ENCODE measurements around the gene CNTN6.

The CNTN6 gene

GRCh38 chr3:1092771-1093170, at the start of gene CNTN6:
Gene CNTN6, plus strand, starts transcription at chr3:1093024. Its CDS starts 54,985 bp downstream, at chr3:1148009.
- DNase-seq (ENCODE audit: low read depth, low spot score), result no peak

DNA sequence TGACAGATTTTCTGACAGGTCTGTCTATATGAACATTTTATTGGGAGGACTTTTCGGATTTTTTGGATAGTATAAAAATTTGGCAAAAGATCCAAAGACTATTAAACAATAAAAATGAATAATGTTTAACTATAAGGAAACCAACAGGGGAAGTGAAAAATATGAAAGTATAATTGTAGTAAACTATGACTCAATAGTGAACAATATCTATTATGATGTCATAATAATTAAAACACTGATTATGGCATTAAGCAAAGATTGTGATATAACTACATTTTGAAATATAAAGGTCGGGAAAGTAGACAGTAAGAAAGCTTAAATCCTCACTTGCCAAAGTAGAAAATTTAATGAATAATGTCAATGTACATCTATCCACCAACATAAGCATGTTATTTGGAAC, 44.3 kb upstream of the CNTN6 start:
- DNase-seq (ENCODE audit: low read depth, low spot score), result no peak

- DNase-seq (ENCODE audit: low read depth, low spot score), result no peak
These were observed 37.0 kb upstream of the CNTN6 start for GRCh38 chr3:1055870-1056269.

- DNase-seq (ENCODE audit: low read depth, low spot score), result no peak
These were observed 36.1 kb upstream of the CNTN6 start for GRCh38 chr3:1056744-1057143.

DNA sequence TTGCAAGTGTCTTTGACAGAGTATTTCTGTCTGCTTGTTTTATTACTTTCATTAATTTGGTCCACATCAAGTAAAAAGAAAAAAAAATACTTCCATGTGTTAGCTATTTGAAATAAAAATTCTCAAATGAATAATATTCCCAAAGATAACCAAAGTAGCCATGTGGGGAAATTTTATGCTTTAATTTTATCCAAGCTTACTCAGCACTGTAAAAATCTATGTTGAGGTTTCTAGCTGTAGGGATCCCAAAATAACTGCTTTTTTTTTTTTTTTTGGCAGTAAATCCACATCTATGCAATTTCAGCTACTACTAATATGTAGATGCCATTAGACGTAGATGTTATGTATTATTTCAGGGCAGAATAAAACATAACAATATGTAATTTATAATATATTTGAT, 35.4 kb upstream of the CNTN6 start:
- DNase-seq (ENCODE audit: low read depth, low spot score), result no peak

- DNase-seq (ENCODE audit: low read depth, low spot score), result no peak
These were observed 23.8 kb upstream of the CNTN6 start for GRCh38 chr3:1068985-1069384.

DNA sequence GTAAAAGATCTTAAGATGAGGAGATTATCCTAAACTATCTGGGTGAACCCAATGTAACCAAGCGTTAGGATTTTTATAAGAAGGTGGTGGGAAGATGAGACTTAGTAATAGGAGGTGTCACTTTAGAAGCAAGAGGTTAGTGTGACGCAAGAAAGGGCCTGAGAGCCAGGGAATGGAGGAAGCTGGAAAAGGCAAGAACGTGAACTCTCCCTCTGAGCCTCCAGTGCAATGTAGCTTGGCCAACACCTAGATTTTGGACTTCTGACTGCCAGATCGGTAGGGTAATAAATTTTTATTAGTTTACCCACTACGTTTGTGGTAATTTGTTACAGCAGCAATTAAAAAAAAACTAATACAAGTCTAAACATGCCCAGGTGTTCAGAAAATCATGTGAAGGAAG, 20.8 kb upstream of the CNTN6 start:
- no peak for DNase-seq (ENCODE audit: low read depth, low spot score)

DNA sequence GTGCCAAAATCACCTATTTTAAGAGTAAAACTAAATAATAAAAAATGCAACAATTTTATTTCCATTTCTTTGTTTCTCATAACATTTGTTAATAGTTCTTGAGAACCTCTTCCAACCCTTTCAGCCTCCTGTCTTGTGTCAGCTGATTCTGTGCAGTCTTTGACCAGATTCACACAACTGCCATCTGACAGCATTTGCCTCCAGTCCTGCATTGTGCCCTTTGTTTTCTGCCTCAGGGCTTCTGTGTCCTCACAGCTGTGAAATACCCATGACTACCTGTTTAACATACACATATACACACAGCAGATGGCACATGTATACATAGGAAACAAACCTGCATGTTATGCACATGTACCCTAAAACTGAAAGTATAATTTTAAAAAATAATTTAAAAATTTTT, 13.2 kb upstream of the CNTN6 start:
- DNase-seq (ENCODE audit: low read depth, low spot score), result no peak

- no peak for DNase-seq (ENCODE audit: low read depth, low spot score)
These were observed 10.7 kb upstream of the CNTN6 start for GRCh38 chr3:1082108-1082507.

DNA sequence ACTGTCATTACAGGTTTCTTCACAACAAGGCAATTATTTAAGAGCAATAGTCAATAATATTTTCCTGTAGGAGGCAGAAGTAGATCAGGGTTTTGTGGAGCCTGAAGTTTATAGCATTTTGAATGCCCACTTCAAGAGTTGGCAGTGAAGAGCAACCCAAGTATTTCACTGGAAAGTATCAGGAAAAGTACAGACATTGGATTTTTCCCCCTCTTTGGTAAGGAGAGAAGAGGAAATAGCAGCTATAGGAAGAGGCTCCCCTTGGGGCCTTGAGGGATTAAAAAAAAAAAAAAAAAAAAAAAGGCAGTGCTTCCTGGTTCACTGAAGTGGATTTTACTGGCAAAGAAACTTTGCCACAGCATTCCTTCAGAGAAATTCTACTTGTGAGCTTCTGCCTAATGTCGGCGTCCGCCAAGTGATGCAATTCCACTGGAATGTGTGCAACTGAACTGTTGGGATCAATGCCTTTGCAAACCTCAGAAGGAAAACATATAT, 5.7 kb upstream of the CNTN6 start:
- no peak for DNase-seq (ENCODE audit: low read depth, low spot score)

GRCh38 chr3:1088503-1088902, 4.3 kb upstream of the CNTN6 start:
- DNase-seq (ENCODE audit: low read depth, low spot score), result no peak

GRCh38 chr3:1091286-1091685, 1.5 kb upstream of the CNTN6 start:
- DNase-seq (ENCODE audit: low read depth, low spot score), result no peak

GRCh38 chr3:1092061-1092460, 763 bp upstream of the CNTN6 start:
- no peak for DNase-seq (ENCODE audit: low read depth, low spot score)

GRCh38 chr3:1093217-1093616, 393 bp downstream of the CNTN6 start:
- DNase-seq (ENCODE audit: low read depth, low spot score), result no peak

DNA sequence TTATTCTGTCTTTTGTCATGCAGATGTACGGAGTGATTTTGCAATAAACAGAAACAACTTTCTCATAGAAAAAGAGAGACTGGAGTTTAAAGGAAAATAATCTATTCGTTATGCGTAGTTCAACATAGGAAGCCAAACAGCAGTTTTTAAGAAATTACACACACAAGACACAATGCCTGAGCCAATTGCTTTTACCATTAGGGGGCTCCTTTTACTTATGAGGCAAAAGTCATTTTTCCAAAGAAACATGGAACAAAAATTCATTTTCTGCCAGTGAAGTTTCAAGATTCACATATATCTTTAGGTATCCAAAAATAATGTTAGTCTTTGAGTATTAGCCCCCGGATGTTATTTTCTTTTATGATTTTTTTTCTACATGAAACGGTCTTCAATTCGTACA, 10.7 kb downstream of the CNTN6 start:
- no peak for DNase-seq (ENCODE audit: low read depth, low spot score)

DNA sequence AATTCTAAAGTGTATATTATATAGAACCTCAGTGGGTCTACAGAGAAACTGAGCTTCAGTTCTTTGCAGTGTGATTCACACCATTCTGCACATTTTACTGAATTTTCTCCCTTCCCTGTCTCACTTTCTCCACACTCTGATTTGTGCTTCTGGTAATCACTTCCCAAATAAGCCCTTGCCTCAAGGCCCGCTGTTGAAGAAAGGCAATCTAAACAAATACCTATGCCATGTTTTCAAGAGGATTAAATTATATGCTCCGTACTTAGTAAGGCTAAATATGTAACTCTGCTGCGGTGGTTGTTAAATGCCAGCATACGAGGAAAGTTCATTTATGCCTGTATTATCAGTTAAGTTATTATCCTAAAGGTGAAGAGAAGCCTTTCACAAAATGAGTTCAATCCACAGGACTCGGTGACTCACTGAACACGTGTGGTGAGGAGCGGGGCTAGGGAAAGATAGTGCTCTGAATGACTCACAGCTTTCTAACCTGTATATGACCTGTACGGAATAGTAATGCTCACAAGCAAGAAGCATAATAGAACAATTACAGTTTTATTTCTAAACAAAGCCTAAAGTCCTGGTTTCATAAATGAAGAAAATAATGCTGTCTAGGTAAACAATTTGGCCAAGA, 25.1 kb downstream of the CNTN6 start:
- DNase-seq (ENCODE audit: low read depth, low spot score), result no peak

DNA sequence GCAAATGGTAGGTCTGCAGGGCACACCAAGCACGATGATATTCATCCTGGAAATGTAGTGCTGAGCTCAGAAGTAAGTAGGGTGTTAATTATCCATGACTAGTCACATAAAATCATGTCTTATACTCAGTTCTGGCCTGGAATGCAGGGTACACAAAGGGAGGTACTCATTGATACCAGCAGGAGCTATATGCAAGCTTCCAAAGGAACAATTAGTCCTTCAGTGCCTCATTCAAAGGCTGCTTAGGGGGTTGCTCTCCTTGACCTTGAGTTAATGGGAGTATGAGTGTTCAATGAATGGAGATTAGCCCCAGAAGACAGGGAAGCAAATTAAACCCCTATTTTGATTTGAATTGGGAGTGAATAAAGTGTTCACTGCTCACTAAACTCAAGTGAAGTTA, 38.3 kb downstream of the CNTN6 start:
- no peak for DNase-seq (ENCODE audit: low read depth, low spot score)

GRCh38 chr3:1135194-1135593, 42.4 kb downstream of the CNTN6 start:
- no peak for DNase-seq (ENCODE audit: low read depth, low spot score)

GRCh38 chr3:1138036-1138435, 45.2 kb downstream of the CNTN6 start:
- DNase-seq (ENCODE audit: low read depth, low spot score), result no peak

GRCh38 chr3:1139071-1139470, 46.2 kb downstream of the CNTN6 start:
- DNase-seq (ENCODE audit: low read depth, low spot score), result no peak

GRCh38 chr3:1147326-1147725, 54.5 kb downstream of the CNTN6 start:
- DNase-seq (ENCODE audit: low read depth, low spot score), result no peak

DNA sequence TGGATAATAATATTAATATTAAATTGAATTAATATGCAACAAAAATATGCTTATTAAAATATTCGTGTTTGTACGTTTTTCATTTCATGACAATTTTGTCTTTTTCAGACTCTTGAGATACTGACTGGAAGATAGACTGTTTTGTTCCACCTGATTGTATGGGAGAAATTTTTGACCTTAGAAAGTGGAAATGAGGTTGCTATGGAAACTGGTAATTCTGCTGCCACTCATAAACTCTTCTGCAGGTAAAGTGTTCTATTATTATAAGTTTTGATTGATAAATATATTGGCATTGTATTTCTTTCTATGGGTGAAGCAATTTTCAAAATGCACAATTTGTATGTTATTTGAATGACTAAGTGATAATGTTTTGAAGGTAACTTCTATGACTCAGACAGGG, 55.0 kb downstream of the CNTN6 start:
- no peak for DNase-seq (ENCODE audit: low read depth, low spot score)

DNA sequence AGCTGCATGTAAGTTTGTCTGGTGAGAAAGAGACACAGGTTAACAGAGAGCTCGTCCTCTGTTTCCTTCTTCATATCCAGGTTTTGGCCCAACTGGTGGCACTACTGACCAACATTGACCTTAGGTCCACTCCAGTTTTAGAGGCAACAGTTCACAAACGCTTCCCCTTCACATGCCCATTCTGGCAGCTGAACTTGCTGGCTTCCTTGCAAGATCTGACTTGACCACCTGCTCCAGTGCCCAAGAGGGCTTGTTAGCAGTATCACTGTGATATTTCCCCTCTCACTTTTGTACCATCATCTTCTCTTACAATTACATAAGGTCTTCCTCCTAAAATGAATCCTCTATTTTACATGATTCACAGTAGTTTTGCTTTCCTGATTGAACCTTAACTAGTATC, 71.3 kb downstream of the CNTN6 start:
- no peak for DNase-seq (ENCODE audit: low read depth, low spot score)

DNA sequence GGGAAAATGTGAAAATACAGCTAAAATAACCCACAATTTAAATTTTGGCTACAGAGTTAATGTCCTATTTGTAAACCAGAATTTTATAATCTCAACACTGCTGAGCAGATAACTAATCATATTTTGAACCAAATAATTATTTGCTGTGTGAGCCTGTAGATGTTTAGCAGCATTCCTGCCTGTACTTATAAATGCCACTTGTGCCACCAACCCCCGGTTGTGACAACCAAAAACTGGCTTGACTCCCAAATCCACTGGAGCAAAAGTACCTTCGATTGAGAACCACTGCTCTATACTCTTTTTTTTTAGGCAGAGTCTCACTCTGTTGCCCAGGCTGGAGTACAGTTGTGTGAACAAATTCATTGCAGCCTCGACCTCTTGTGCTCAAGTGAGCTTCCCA, 78.5 kb downstream of the CNTN6 start:
- no peak for DNase-seq (ENCODE audit: low read depth, low spot score)

Measured in activated naive CD8-positive, alpha-beta T cell treated with anti-CD3 and anti-CD28 coated beads, Interleukin-2, amount 50 U/mL, for 16 hours (primary cell).